ENCODE measurements around the gene PLEKHG4B.
A peak's percentile ranks its signal among the peaks of the same experiment; 100 is the strongest.

PLEKHG4B gene

GRCh38 chr5:171801-172331, 79.9 kb downstream of the PLEKHG4B start:
- no peak for TF ChIP-seq TAF1 (IDR thresholded peaks at IDR 0.05; ENCODE audit: borderline replicate concordance, low read depth, low read length)
- TF ChIP-seq POLR2A (IDR thresholded peaks at IDR 0.05; ENCODE audit: low read depth, low read length) = no peak
- no peak for TF ChIP-seq POLR2AphosphoS5 (IDR thresholded peaks at IDR 0.05; ENCODE audit: low read depth, low read length)
- DNase-seq (ENCODE audit: insufficient read length) = peak; percentile 21
- no peak for FAIRE-seq

DNA sequence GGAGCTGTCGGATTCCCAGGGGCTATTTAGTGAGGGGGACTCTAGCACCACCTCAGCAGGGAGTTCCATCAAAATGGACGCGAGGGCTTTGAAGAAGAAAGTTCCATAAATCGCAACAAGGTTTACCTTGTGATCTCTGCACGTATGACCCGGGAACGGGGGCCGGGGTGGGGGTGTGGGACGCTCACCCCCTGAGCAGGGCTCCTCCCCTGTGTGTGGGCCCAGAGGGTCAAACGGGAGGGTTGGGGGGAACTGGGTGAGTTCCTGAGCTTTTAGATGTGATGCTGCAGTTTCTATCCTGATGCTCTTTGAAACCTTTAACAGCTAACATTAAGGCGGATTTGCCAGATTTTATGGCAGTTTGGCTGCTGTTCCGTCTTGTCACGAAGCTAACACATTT, 80.5 kb downstream of the PLEKHG4B start:
- FAIRE-seq (no peak), DNase-seq (ENCODE audit: insufficient read length) (peak; percentile 8)
- TF ChIP-seq POLR2A (IDR thresholded peaks at IDR 0.05; ENCODE audit: low read depth, low read length) = no peak
- TF ChIP-seq POLR2AphosphoS5 (IDR thresholded peaks at IDR 0.05; ENCODE audit: low read depth, low read length) = no peak
- no peak for TF ChIP-seq TAF1 (IDR thresholded peaks at IDR 0.05; ENCODE audit: borderline replicate concordance, low read depth, low read length)

DNA sequence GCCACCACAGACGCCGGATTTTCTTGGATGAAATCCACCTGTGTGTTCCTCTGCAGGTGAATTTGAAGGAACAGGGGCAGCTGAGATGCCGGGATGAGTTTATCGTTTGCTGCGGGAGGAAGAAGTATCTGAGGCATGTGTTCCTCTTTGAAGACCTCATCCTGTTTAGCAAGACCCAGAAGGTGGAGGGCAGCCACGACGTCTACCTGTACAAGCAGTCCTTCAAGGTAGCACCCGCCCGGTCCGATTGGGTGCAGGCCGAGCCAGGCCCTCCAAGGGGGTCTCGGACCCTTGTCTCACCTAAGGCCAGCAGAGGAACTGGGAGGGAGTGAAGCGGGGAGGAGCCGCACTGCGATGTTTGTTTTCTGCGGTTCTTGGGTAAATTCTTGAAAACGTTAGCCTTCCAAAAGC, 80.9 kb downstream of the PLEKHG4B start:
- no peak for FAIRE-seq
- no peak for TF ChIP-seq POLR2AphosphoS5 (IDR thresholded peaks at IDR 0.05; ENCODE audit: low read depth, low read length)
- no peak for TF ChIP-seq POLR2A (IDR thresholded peaks at IDR 0.05; ENCODE audit: low read depth, low read length)
- TF ChIP-seq TAF1 (IDR thresholded peaks at IDR 0.05; ENCODE audit: borderline replicate concordance, low read depth, low read length) = no peak

GRCh38 chr5:173392-174290, 81.7 kb downstream of the PLEKHG4B start:
- no peak for FAIRE-seq
- TF ChIP-seq POLR2AphosphoS5 (IDR thresholded peaks at IDR 0.05; ENCODE audit: low read depth, low read length) = no peak
- TF ChIP-seq TAF1 (IDR thresholded peaks at IDR 0.05; ENCODE audit: borderline replicate concordance, low read depth, low read length) = no peak
- TF ChIP-seq POLR2A (IDR thresholded peaks at IDR 0.05; ENCODE audit: low read depth, low read length) = no peak
- DNase-seq (ENCODE audit: insufficient read length) = peak; percentile 2

More for the DNA sequence above, 80.9 kb downstream of the PLEKHG4B start:
- peak; percentile 5 for DNase-seq (ENCODE audit: insufficient read length)

GRCh38 chr5:174291-174600, 82.3 kb downstream of the PLEKHG4B start:
- TF ChIP-seq POLR2A (IDR thresholded peaks at IDR 0.05; ENCODE audit: low read depth, low read length) = no peak
- no peak for TF ChIP-seq TAF1 (IDR thresholded peaks at IDR 0.05; ENCODE audit: borderline replicate concordance, low read depth, low read length)
- TF ChIP-seq POLR2AphosphoS5 (IDR thresholded peaks at IDR 0.05; ENCODE audit: low read depth, low read length) = no peak
- FAIRE-seq (no peak), DNase-seq (ENCODE audit: insufficient read length) (no peak)

GRCh38 chr5:174876-175465, 83.0 kb downstream of the PLEKHG4B start:
- TF ChIP-seq TAF1 (IDR thresholded peaks at IDR 0.05; ENCODE audit: borderline replicate concordance, low read depth, low read length) = no peak
- no peak for TF ChIP-seq POLR2A (IDR thresholded peaks at IDR 0.05; ENCODE audit: low read depth, low read length)
- TF ChIP-seq POLR2AphosphoS5 (IDR thresholded peaks at IDR 0.05; ENCODE audit: low read depth, low read length) = no peak
- DNase-seq (ENCODE audit: insufficient read length) = no peak
- no peak for FAIRE-seq

- DNase-seq (ENCODE audit: insufficient read length) (no peak), FAIRE-seq (no peak)
- no peak for TF ChIP-seq POLR2A (IDR thresholded peaks at IDR 0.05; ENCODE audit: low read depth, low read length)
- no peak for TF ChIP-seq TAF1 (IDR thresholded peaks at IDR 0.05; ENCODE audit: borderline replicate concordance, low read depth, low read length)
- no peak for TF ChIP-seq POLR2AphosphoS5 (IDR thresholded peaks at IDR 0.05; ENCODE audit: low read depth, low read length)
These were observed 84.4 kb downstream of the PLEKHG4B start for GRCh38 chr5:176296-176823.

DNA sequence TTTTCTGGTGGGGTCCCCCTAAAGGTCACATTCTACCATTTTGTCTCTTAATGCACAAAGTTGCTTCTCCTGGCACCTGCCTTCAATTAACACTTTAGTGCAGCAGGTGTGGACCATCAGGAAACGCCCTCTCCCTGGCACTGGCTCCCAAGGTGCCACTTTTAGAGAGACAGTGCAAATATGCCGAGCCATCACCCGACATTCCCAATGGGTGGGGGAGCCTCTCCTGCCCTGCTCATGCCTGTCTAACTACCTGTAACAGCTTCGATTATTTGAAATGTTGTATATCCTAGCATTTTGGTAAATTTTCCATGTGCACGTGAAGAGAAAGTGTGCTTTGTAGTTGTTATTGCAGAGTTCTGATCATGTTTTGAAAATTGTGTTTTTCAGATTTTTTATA, 86.1 kb downstream of the PLEKHG4B start:
- DNase-seq (ENCODE audit: insufficient read length) = no peak
- TF ChIP-seq POLR2A (IDR thresholded peaks at IDR 0.05; ENCODE audit: low read depth, low read length) (no peak), POLR2AphosphoS5 (IDR thresholded peaks at IDR 0.05; ENCODE audit: low read depth, low read length) (no peak), TAF1 (IDR thresholded peaks at IDR 0.05; ENCODE audit: borderline replicate concordance, low read depth, low read length) (no peak)
- no peak for FAIRE-seq

- DNase-seq (ENCODE audit: insufficient read length) (no peak), FAIRE-seq (no peak)
- TF ChIP-seq POLR2AphosphoS5 (IDR thresholded peaks at IDR 0.05; ENCODE audit: low read depth, low read length) (no peak), TAF1 (IDR thresholded peaks at IDR 0.05; ENCODE audit: borderline replicate concordance, low read depth, low read length) (no peak), POLR2A (IDR thresholded peaks at IDR 0.05; ENCODE audit: low read depth, low read length) (no peak)
These were observed 87.4 kb downstream of the PLEKHG4B start for GRCh38 chr5:179401-179800.

DNA sequence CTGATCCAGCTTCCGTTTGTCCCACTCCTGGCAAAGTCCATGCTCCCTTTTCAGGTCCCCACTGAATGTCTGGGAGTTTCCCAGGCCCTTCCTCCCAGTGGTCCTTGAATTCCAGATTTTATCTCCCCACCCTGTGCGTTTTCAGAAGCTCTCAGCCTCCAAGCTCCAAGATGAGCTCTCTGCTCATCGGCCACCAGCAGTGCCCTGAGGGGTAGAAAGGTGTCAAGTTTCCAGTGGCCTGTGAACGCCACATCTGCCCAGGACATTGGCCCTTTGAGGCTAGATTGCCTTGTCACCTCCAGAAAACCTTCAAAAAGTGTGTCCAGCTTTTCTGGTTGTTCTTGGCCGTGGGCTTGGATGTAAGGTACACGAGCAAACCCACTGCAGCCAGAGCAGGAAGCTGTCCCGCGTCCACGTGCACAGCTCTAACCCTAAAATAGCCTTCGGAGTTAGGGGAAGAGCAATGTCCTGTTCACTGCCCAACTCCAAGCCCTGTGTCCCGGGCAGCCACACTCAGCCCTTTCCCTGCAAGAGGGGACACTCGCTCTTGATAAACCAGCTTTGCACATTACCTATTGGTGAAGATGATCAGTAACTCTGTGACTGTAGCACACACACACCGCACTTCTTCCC, 88.4 kb downstream of the PLEKHG4B start:
- TF ChIP-seq POLR2AphosphoS5 (IDR thresholded peaks at IDR 0.05; ENCODE audit: low read depth, low read length) (no peak), TAF1 (IDR thresholded peaks at IDR 0.05; ENCODE audit: borderline replicate concordance, low read depth, low read length) (no peak), POLR2A (IDR thresholded peaks at IDR 0.05; ENCODE audit: low read depth, low read length) (no peak)
- no peak for DNase-seq (ENCODE audit: insufficient read length)
- no peak for FAIRE-seq

GRCh38 chr5:181160-181559, 89.2 kb downstream of the PLEKHG4B start:
- TF ChIP-seq POLR2A (IDR thresholded peaks at IDR 0.05; ENCODE audit: low read depth, low read length) (no peak), POLR2AphosphoS5 (IDR thresholded peaks at IDR 0.05; ENCODE audit: low read depth, low read length) (no peak), TAF1 (IDR thresholded peaks at IDR 0.05; ENCODE audit: borderline replicate concordance, low read depth, low read length) (no peak)
- FAIRE-seq (no peak), DNase-seq (ENCODE audit: insufficient read length) (no peak)
